Measurements from ENCODE around the gene WNT6. TPM values are rescaled to one million over a fixed set of nuclear protein-coding genes. Genes with fewer than 3 reads are reported as not detected.

The WNT6 gene
- total RNA-seq, 2 experiments from 2014 or later = 0.25 to 0.34 TPM

DNA sequence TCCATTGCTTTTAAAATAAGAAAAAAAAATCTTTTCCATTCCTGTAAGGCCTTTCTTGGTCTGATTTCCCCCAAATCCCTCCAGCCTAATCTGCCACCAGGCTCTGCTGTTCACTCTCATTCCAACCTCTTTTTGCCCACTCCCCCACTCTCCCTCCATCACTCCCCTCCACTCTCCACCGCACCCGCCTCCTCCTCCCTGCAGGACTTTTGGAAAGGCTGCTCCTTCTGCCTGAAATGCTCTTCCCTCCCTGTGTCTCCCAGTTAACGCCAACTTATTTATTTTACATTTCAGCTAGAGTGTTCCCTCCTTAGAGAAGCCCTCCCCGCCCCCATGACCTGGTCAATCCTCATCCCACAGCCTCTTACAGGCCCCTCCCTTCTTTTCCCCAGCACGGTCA is 4.7 kb upstream of the WNT6 start:
- Mint-ChIP-seq H3K9me3 (no peaks in the 10 kb centered on the region), H3K27me3 (peaks cover 72% of the 10 kb centered on the region), H3K27ac (no peak overlapping the region), H3K4me3 (no peak overlapping the region), H3K4me1 (ENCODE audit: low read depth) (no peaks in the 10 kb centered on the region), H3K36me3 (ENCODE audit: low read depth) (no peaks in the 10 kb centered on the region)
- ChIA-PET CTCF (interaction anchor here (0.8 to 7.6 kb wide), 4 partner anchors 12 to 140 kb away, joined by 3 to 63 read pairs (median 5); no protein-coding TSS in a partner anchor), POLR2A (interaction anchor here (0.5 kb wide), 1 partner anchor 48 kb away, joined by 3 read pairs; no protein-coding TSS in a partner anchor)
- ATAC-seq (no peak), DNase-seq (no peak)
- intact Hi-C loops (cut with micrococcal nuclease) = loop anchor here (5.0 kb wide), 1 partner anchor 127 kb away; no protein-coding TSS in a partner anchor
- TF ChIP-seq, protein P1, sequence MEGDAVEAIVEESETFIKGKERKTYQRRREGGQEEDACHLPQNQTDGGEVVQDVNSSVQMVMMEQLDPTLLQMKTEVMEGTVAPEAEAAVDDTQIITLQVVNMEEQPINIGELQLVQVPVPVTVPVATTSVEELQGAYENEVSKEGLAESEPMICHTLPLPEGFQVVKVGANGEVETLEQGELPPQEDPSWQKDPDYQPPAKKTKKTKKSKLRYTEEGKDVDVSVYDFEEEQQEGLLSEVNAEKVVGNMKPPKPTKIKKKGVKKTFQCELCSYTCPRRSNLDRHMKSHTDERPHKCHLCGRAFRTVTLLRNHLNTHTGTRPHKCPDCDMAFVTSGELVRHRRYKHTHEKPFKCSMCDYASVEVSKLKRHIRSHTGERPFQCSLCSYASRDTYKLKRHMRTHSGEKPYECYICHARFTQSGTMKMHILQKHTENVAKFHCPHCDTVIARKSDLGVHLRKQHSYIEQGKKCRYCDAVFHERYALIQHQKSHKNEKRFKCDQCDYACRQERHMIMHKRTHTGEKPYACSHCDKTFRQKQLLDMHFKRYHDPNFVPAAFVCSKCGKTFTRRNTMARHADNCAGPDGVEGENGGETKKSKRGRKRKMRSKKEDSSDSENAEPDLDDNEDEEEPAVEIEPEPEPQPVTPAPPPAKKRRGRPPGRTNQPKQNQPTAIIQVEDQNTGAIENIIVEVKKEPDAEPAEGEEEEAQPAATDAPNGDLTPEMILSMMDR (IDR thresholded peaks at IDR 0.05) = no peak

DNA sequence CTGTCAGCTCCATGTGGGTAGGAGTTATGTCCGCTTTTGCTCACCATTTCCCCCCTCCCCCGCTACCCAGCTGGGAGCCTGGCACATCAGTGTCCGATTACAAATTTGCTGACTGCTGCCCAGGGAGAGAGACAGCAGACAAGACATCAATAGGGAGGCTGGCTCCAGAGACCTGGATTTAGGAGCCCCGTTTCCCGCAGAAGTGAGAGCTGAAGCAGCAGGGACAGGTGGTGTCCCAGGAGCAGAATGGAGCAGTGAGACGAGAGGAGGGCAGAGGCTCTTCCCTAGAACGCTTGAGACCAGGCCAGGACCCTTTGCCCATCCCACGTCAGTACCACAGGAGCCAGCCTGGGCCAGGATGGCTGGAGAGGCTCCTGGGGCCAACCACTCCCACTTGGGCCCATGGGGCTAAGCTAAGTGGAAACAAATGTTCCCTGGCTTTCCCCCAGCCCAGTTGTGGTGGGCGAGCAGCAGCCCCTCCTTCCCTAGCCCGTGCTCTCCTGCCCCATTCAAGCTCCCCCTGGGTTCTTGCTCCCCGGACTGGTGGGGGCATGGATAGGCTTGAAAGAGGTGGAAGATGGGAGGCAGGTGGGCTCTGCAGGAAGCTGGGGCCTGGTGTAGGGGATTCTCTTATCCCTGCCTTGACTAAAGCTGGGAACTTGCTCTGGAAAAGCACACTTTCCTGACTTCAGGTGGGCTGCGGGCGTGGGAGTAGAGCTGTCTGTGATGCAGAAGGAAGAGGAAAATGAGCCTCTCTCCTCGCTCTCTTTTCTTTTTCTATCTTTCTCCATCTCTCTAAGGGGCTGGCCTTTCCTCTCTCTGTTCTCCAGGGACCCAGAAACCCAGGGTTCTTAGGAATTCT is 4.1 kb upstream of the WNT6 start:
- Mint-ChIP-seq H3K9me3 (no peaks in the 10 kb centered on the region), H3K27ac (no peak overlapping the region), H3K4me1 (ENCODE audit: low read depth) (peaks cover 5% of the 10 kb centered on the region), H3K36me3 (ENCODE audit: low read depth) (no peaks in the 10 kb centered on the region), H3K27me3 (peaks cover 75% of the 10 kb centered on the region), H3K4me3 (no peak overlapping the region)
- CTCF ChIA-PET = interaction anchor here (0.8 to 7.6 kb wide), 4 partner anchors 11 to 139 kb away, joined by 3 to 63 read pairs (median 5); no protein-coding TSS in a partner anchor
- DNase-seq (no peak), ATAC-seq (no peak)
- intact Hi-C loops (cut with micrococcal nuclease) = loop anchor here (5.0 kb wide), 1 partner anchor 127 kb away; no protein-coding TSS in a partner anchor
- POLR2A ChIA-PET = interaction anchor here (0.5 kb wide), 1 partner anchor 49 kb away, joined by 3 read pairs; no protein-coding TSS in a partner anchor
- TF ChIP-seq, protein P1 (IDR thresholded peaks at IDR 0.05) = no peak

GRCh38 chr2:218856167-218856895 is 3.3 kb upstream of the WNT6 start:
- peaks cover 10% of the 10 kb centered on the region for H3K4me1 Mint-ChIP-seq (ENCODE audit: low read depth)
- peaks cover 76% of the 10 kb centered on the region for H3K27me3 Mint-ChIP-seq
- H3K36me3 Mint-ChIP-seq (ENCODE audit: low read depth) = no peaks in the 10 kb centered on the region
- CTCF ChIA-PET = interaction anchor here (1.5 to 7.6 kb wide), 4 partner anchors 10 to 124 kb away, joined by 3 to 63 read pairs (median 6); no protein-coding TSS in a partner anchor
- H3K27ac Mint-ChIP-seq = no peak overlapping the region
- no peaks in the 10 kb centered on the region for H3K9me3 Mint-ChIP-seq
- TF ChIP-seq, protein P1 (IDR thresholded peaks at IDR 0.05) = no peak
- POLR2A ChIA-PET = no interaction called here
- intact Hi-C loops (cut with micrococcal nuclease) = loop anchor here (5.0 kb wide), 1 partner anchor 126 kb away; no protein-coding TSS in a partner anchor
- DNase-seq = no peak
- no peak for ATAC-seq
- no peak overlapping the region for H3K4me3 Mint-ChIP-seq

DNA sequence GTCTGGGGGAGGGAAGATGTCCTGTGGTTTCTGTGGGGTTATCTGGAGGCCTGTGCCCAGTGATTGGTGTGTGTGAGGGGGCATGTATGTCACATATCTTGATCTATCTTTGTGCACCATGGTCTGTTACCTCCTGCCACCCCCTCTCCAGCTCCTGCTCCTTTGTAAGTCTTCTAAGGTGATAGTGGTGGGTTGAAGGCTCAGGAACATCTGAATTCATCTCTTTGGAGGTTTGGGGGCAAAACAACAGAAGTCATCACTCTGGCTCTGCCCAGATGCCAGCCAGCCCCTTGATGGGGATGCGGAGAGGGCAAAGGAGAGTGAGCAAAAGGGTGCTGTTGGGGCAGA is 2.7 kb upstream of the WNT6 start:
- H3K36me3 Mint-ChIP-seq (ENCODE audit: low read depth) = no peaks in the 10 kb centered on the region
- H3K27me3 Mint-ChIP-seq = peaks cover 82% of the 10 kb centered on the region
- no peaks in the 10 kb centered on the region for H3K9me3 Mint-ChIP-seq
- intact Hi-C loops (cut with micrococcal nuclease) = loop anchor here (5.0 kb wide), 1 partner anchor 125 kb away; no protein-coding TSS in a partner anchor
- POLR2A ChIA-PET = interaction anchor here (0.6 kb wide), 1 partner anchor 106 kb away, joined by 3 read pairs; no protein-coding TSS in a partner anchor
- ATAC-seq (no peak), DNase-seq (no peak)
- peaks cover 10% of the 10 kb centered on the region for H3K4me1 Mint-ChIP-seq (ENCODE audit: low read depth)
- CTCF ChIA-PET = interaction anchor here (1.5 to 7.6 kb wide), 2 partner anchors 41 to 123 kb away, joined by 4 to 63 read pairs; no protein-coding TSS in a partner anchor
- no peak overlapping the region for H3K4me3 Mint-ChIP-seq
- TF ChIP-seq, protein P1 (IDR thresholded peaks at IDR 0.05) = no peak
- H3K27ac Mint-ChIP-seq = no peak overlapping the region

All from activated CD8-positive, alpha-beta T cell treated with anti-CD3 and anti-CD28 coated beads for 36 hours (primary cell).